ENCODE measurements around the gene SVOP. TPM values are rescaled to one million over a fixed set of nuclear protein-coding genes. Genes with fewer than 3 reads are reported as not detected.

The SVOP gene
- total and polyA plus RNA-seq, 3 donors from 2014 or later: 0.31 to 0.37 (median 0.31) TPM

- DNase-seq: no peak
- Histone ChIP-seq H3K36me3 (ENCODE audit: low read depth, missing control alignments) (no peaks in the 10 kb centered on the region), H3K4me1 (no peaks in the 10 kb centered on the region), H3K27me3 (no peaks in the 10 kb centered on the region), H3K9me3 (no peaks in the 10 kb centered on the region), H3K4me3 (no peak overlapping the region), H3K27ac (no peak overlapping the region)
- WGBS, 2 donors: 71 to 72% methylated on average over 1 of the region's 1 CpG
- intact Hi-C loops (cut with DNase I; ENCODE audit: low total_unique reads): no loop called here
- no peak for TF ChIP-seq CTCF (IDR thresholded peaks at IDR 0.05)
- TF ChIP-seq POLR2A (IDR thresholded peaks at IDR 0.05): no peak
These were observed 73.8 kb downstream of the SVOP start for GRCh38 chr12:108947097-108947496.

DNA sequence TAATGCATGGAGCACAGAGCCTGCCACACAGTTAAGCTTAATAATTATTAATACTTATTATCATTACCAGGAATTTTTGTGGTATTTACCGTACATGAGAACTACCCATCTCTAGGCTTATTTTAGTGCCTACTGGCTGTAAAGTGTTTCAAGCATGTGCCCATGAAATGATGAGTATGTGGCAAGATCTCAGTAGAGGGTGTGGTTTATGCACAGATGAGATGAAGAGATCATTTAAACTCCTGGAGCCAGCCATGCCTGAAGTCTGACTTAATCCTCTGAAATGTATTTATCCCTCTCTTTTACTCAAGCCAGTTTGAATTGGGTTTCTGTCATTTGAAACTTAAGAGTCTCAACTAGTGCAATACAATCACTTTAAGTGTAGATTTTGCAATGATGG is 80.7 kb downstream of the SVOP start:
- no peak overlapping the region for H3K27ac ChIP-seq
- WGBS, 2 donors: 34 to 50% methylated on average over 1 of the region's 1 CpG
- H3K36me3 ChIP-seq (ENCODE audit: low read depth, missing control alignments): no peaks in the 10 kb centered on the region
- H3K4me1 ChIP-seq: no peaks in the 10 kb centered on the region
- DNase-seq: no peak
- no peaks in the 10 kb centered on the region for H3K27me3 ChIP-seq
- H3K9me3 ChIP-seq: no peaks in the 10 kb centered on the region
- intact Hi-C loops (cut with DNase I; ENCODE audit: low total_unique reads): no loop called here
- no peak for TF ChIP-seq POLR2A (IDR thresholded peaks at IDR 0.05)
- TF ChIP-seq CTCF (IDR thresholded peaks at IDR 0.05): no peak
- H3K4me3 ChIP-seq: no peak overlapping the region

- no peaks in the 10 kb centered on the region for H3K9me3 ChIP-seq
- H3K36me3 ChIP-seq (ENCODE audit: low read depth, missing control alignments): no peaks in the 10 kb centered on the region
- no peaks in the 10 kb centered on the region for H3K27me3 ChIP-seq
- H3K4me3 ChIP-seq: no peak overlapping the region
- TF ChIP-seq CTCF (IDR thresholded peaks at IDR 0.05) (no peak), POLR2A (IDR thresholded peaks at IDR 0.05) (no peak)
- 64 to 78% methylated on average over 1 of the region's 1 CpG for WGBS, 2 donors
- intact Hi-C loops (cut with DNase I; ENCODE audit: low total_unique reads): no loop called here
- no peaks in the 10 kb centered on the region for H3K4me1 ChIP-seq
- H3K27ac ChIP-seq: no peak overlapping the region
- no peak for DNase-seq
These were observed 81.3 kb downstream of the SVOP start for GRCh38 chr12:108939594-108939993.

DNA sequence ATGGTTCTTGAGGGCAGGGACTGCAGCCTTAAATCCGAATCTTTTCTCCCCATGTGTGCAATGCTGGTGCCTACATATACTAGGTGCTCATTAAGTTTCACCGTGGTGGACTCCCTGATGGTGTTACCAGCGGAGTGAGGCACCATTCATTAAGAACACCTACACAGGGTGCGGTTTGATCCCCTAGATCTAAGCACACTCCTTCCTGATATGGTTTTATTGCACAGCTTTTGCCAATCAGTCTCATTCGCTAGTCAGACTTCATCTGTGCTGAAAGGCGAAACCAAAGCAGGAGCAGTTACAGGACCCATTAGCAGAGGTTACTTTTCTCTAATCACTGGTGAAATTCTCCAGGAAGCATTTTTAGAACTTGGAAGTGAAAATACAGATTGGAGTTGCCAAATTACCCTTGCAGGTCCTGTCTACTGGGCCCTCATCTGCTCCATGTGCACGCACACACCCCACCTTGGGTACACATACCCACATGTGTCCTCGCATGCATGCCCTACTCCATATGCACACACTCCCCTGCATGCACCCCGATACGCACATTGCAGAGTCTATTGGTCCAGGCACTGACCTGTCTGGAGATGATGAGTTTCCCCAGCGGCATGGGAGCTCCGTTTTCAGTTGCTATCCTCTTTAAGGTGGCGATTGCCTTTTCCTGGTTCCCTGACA is 82.5 kb downstream of the SVOP start:
- TF ChIP-seq POLR2A (IDR thresholded peaks at IDR 0.05) (no peak), CTCF (IDR thresholded peaks at IDR 0.05) (no peak)
- Histone ChIP-seq H3K4me1 (no peaks in the 10 kb centered on the region), H3K4me3 (no peak overlapping the region), H3K36me3 (ENCODE audit: low read depth, missing control alignments) (no peaks in the 10 kb centered on the region), H3K27me3 (no peaks in the 10 kb centered on the region), H3K27ac (no peak overlapping the region), H3K9me3 (no peaks in the 10 kb centered on the region)
- intact Hi-C loops (cut with DNase I; ENCODE audit: low total_unique reads): no loop called here
- no peak for DNase-seq
- 88% methylated on average over 13 of the region's 13 CpGs for WGBS, 2 donors

DNA sequence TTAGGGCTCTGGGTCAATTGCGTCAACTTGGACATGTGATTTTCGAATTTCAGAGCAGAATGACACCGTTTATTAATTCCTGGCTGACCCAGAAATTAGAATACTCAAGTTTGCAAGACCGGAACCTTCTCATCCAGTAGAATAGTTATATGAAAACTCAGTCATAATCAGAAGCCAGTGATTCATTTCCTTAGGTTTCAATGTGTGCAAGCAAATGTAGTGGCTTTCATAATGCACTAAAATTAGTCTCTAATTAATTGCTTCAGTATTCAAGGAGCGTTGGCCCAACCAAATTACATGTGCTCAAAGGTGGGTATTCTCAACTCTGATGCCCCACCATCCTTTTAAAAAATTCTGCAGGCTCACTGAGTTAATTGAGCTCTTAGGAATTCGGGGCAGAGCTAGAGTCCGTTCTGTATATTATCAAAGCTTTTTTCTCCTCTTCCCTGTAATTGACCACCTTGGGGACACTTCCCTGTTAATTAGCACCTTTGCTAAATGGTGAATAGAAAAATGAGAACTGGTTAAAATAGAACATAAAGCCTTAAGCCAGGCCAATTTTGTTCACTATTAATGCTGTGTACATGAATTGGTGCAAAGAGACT is 85.6 kb downstream of the SVOP start:
- WGBS, 2 donors: 89 to 91% methylated on average over 7 of the region's 7 CpGs
- Histone ChIP-seq H3K9me3 (no peaks in the 10 kb centered on the region), H3K27ac (no peak overlapping the region), H3K36me3 (ENCODE audit: low read depth, missing control alignments) (no peaks in the 10 kb centered on the region), H3K27me3 (no peaks in the 10 kb centered on the region), H3K4me3 (no peak overlapping the region), H3K4me1 (no peaks in the 10 kb centered on the region)
- no peak for TF ChIP-seq CTCF (IDR thresholded peaks at IDR 0.05)
- no peak for TF ChIP-seq POLR2A (IDR thresholded peaks at IDR 0.05)
- intact Hi-C loops (cut with DNase I; ENCODE audit: low total_unique reads): no loop called here
- DNase-seq: no peak

All from testis (tissue), 3 donors.